HCT116 (cell line): ENCODE measurements around the gene STRAP. TPM values are rescaled to one million over a fixed set of nuclear protein-coding genes. Genes with fewer than 3 reads are reported as not detected.

Experiments used
- ATAC-seq: fragments of 200-7000 bp; cut with Tn5 transposase; 2 replicates; pipeline ENCODE4 v1.9.1; 2020; ENCODE audit warnings: mild to moderate bottlenecking, moderate library complexity
- BruUV-seq: library from RNA; stranded (reverse); fragments of 400-500 nt; replicated peaks from 2 replicates; lab custom pipeline; 2021; lab: Mats Ljungman, UMichigan
- CTCF ChIA-PET: fragments of 300-600 bp; sonication (Branson Sonifier 250); formaldehyde crosslinking; loops from one replicate; lab custom pipeline; 2021; ENCODE audit warnings: antibody characterized with exemption; lab: Charles Lee
- POLR2A ChIA-PET: fragments of 300-600, 350-600 bp; sonication (Branson Sonifier 250); formaldehyde crosslinking; loops from one replicate; lab custom pipeline; 2021; ENCODE audit warnings: antibody characterized with exemption; lab: Charles Lee
- RAD21 ChIA-PET, 2 experiments: fragments of 300-600 bp; sonication (Branson Sonifier 250); formaldehyde crosslinking; loops; one replicate each; lab custom pipeline; 2023; ENCODE audit warnings: low total read pairs in 2 of 2; ENCODE audit not compliant: uncharacterized antibody in 2 of 2, unreplicated experiment in 2 of 2, low non-redundant PET in 1 of 2; lab: Charles Lee
- DNase-seq: peaks from one replicate; pipeline ENCODE4 v3.0.0-alpha.2; 2010; ENCODE audit warnings: low read depth, low spot score
- H2AFZ ChIP-seq: fragments of 200-600 bp; shearing (Covaris generic), sonication (generic); 2 replicates; pipeline ENCODE4 v1.6.1; 2017; ENCODE audit warnings: low read depth, mixed run types, mixed read lengths, antibody characterized with exemption, low read length; ENCODE audit not compliant: poor library complexity, severe bottlenecking
- H3K27ac ChIP-seq: 2 replicates; pipeline ENCODE4 v1.5.1; 2012; ENCODE audit warnings: low read depth, low read length
- H3K27me3 ChIP-seq: fragments of 200-600 bp; sonication (generic); 2 replicates; pipeline ENCODE4 v1.6.1; 2016; ENCODE audit warnings: mixed run types, low read length, mixed read lengths; ENCODE audit not compliant: insufficient read depth
- H3K36me3 ChIP-seq, 2 experiments: fragments of 200-500 bp in 1 of 2; fragments of 200-600 bp in 1 of 2; sonication (Bioruptor generic) in 1 of 2; sonication (generic) in 1 of 2; 2 replicates each; pipeline versions ENCODE4 v1.5.1 to v1.6.1; 2014 to 2016; ENCODE audit warnings: low read length in 2 of 2, inconsistent platforms in 1 of 2, mixed read lengths in 1 of 2, mixed run types in 1 of 2; ENCODE audit not compliant: insufficient read depth in 2 of 2, control insufficient read depth in 1 of 2
- H3K4me1 ChIP-seq, 2 experiments: fragments of 200-600 bp in 1 of 2; sonication (generic) in 1 of 2; 2 replicates each; pipeline versions ENCODE4 v1.5.1 to v1.6.1; 2012 to 2017; ENCODE audit warnings: low read length in 2 of 2, inconsistent platforms in 1 of 2, mild to moderate bottlenecking in 1 of 2, mixed read lengths in 1 of 2, mixed run types in 1 of 2, moderate library complexity in 1 of 2; ENCODE audit not compliant: insufficient read depth in 2 of 2, control insufficient read depth in 1 of 2
- H3K4me2 ChIP-seq: fragments of 200-600 bp; sonication (generic); 2 replicates; pipeline ENCODE4 v1.6.1; 2017; ENCODE audit warnings: mixed run types, low read length, mixed read lengths
- H3K4me3 ChIP-seq, 2 experiments: fragments of 200-600 bp in 1 of 2; sonication (generic) in 1 of 2; replicated peaks in 1 of 2; 2 replicates each; pipeline ENCODE4 v1.5.1; 2011 to 2016; ENCODE audit warnings: low read length in 2 of 2, control low read depth in 1 of 2, low read depth in 1 of 2, mild to moderate bottlenecking in 1 of 2, mixed read lengths in 1 of 2, mixed run types in 1 of 2
- H3K79me2 ChIP-seq: fragments of 200-600 bp; sonication (generic); 2 replicates; pipeline ENCODE4 v1.6.1; 2017; ENCODE audit warnings: mild to moderate bottlenecking, mixed run types, low read length, moderate library complexity, mixed read lengths; ENCODE audit not compliant: insufficient read depth
- H3K9ac ChIP-seq: fragments of 200-600 bp; sonication (generic); 2 replicates; pipeline ENCODE4 v1.6.1; 2016; ENCODE audit warnings: low read length, mixed read lengths
- H3K9me2 ChIP-seq: fragments of 200-600 bp; sonication (generic), shearing (Covaris generic); 2 replicates; pipeline ENCODE4 v1.6.1; 2017; ENCODE audit warnings: mixed run types, mild to moderate bottlenecking, moderate library complexity; ENCODE audit not compliant: insufficient read depth
- H3K9me3 ChIP-seq, 2 experiments: fragments of 200-500 bp in 1 of 2; fragments of 200-600 bp in 1 of 2; sonication (Bioruptor generic) in 1 of 2; sonication (generic) in 1 of 2; 2 replicates each; pipeline ENCODE4 v1.6.1; 2014 to 2017; ENCODE audit warnings: low read length in 2 of 2, mixed read lengths in 2 of 2, inconsistent platforms in 1 of 2, low read depth in 1 of 2, mild to moderate bottlenecking in 1 of 2, mixed run types in 1 of 2, moderate library complexity in 1 of 2; ENCODE audit not compliant: control insufficient read depth in 1 of 2, insufficient read depth in 1 of 2
- H4K20me1 ChIP-seq: fragments of 200-600 bp; sonication (generic), shearing (Covaris generic); 2 replicates; pipeline ENCODE4 v1.6.1; 2017; ENCODE audit warnings: mixed run types, mild to moderate bottlenecking, moderate library complexity; ENCODE audit not compliant: insufficient read depth
- CTCF ChIP-seq, 3 experiments: fragments of 200-600 bp in 1 of 3; sonication (generic) in 1 of 3; IDR thresholded peaks in 2 of 3; conservative IDR thresholded peaks in 1 of 3; 2 replicates each; pipeline ENCODE4 v1.5.1; 2012 to 2017; ENCODE audit warnings: low read depth in 2 of 3, low read length in 2 of 3, antibody characterized with exemption in 1 of 3, borderline replicate concordance in 1 of 3, control low read depth in 1 of 3, mild to moderate bottlenecking in 1 of 3, mixed read lengths in 1 of 3, mixed run types in 1 of 3, moderate library complexity in 1 of 3; ENCODE audit not compliant: insufficient read depth in 1 of 3
- EGR1 ChIP-seq: IDR thresholded peaks from 2 replicates; pipeline ENCODE4 v1.6.1; 2012; ENCODE audit warnings: low read depth
- ELF1 ChIP-seq: IDR thresholded peaks from 2 replicates; pipeline ENCODE4 v1.6.1; 2012; ENCODE audit warnings: low read depth, borderline replicate concordance
- EZH2 ChIP-seq: fragments of 200-600 bp; sonication (generic); IDR thresholded peaks from 2 replicates; pipeline ENCODE4 v1.6.1; 2017; ENCODE audit warnings: antibody characterized with exemption, mixed run types
- FOSL1 ChIP-seq: IDR thresholded peaks from 2 replicates; pipeline ENCODE4 v1.6.1; 2012; ENCODE audit warnings: low read depth
- JUND ChIP-seq: IDR thresholded peaks from 2 replicates; pipeline ENCODE4 v1.6.1; 2012
- POLR2A ChIP-seq: IDR thresholded peaks from 2 replicates; pipeline ENCODE4 v1.7.0; 2011; ENCODE audit warnings: borderline replicate concordance; ENCODE audit not compliant: insufficient read depth, insufficient read length; ENCODE audit errors: extremely low read depth
- POLR2AphosphoS5 ChIP-seq: IDR thresholded peaks from 2 replicates; pipeline ENCODE4 v1.6.1; 2011; ENCODE audit warnings: mild to moderate bottlenecking, low read depth, low read length, moderate library complexity
- RAD21 ChIP-seq: IDR thresholded peaks from 2 replicates; pipeline ENCODE4 v1.6.1; 2012; ENCODE audit warnings: low read depth, mild to moderate bottlenecking
- SIN3A ChIP-seq: IDR thresholded peaks from 2 replicates; pipeline ENCODE4 v1.6.1; 2012; ENCODE audit warnings: low read depth
- ZBTB33 ChIP-seq: IDR thresholded peaks from 2 replicates; pipeline ENCODE4 v1.6.1; 2011; ENCODE audit warnings: mild to moderate bottlenecking, low read length, moderate library complexity; ENCODE audit not compliant: insufficient replicate concordance; ENCODE audit errors: extremely low read depth
- ZNF274 ChIP-seq: fragments of 200-500 bp; sonication (Bioruptor generic); IDR thresholded peaks from 2 replicates; pipeline ENCODE4 v1.6.1; 2014; ENCODE audit warnings: mild to moderate bottlenecking, low read depth, low read length, inconsistent platforms
- intact Hi-C: fragments of 100-400 bp; cut with micrococcal nuclease; formaldehyde crosslinking; loops from 2 replicates; pipeline ENCODE4 v1.10.0; 2022
- total RNA-seq: library from RNA; stranded (reverse); gene quantifications from one replicate; pipeline ENCODE4 v1.2.1, GENCODE V29; 2021; ENCODE audit not compliant: unreplicated experiment
- TF ChIP-seq, protein P1 (sequence below): IDR thresholded peaks from 2 replicates; pipeline ENCODE4 v1.6.1; 2012; ENCODE audit warnings: low read depth
- TF ChIP-seq, protein P2 (sequence below): IDR thresholded peaks from 2 replicates; pipeline ENCODE4 v1.6.1; 2012

The STRAP gene
- total RNA-seq, 1 experiment from 2014 or later, result 156 TPM

DNA sequence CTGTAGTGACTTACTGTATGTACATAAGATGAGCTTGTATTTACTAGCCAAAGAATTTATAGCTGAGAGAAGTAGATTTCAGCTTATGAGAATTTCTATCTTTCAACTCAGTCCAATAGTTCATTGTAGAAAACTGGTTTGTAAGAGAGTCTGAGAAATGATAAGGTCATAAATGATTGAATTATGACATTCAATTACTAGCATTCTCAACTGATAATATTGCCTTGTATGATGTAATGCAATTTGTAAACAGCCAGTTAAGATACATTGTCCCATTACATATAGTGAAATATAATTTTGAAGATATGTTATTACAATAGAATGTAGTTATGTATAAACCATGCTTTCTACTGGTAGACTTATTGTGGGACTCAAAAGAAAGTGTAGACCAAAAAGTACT lies 42.5 kb upstream of the STRAP start:
- Histone ChIP-seq H2AFZ (no peak overlapping the region), H3K36me3 (no peaks in the 10 kb centered on the region), H3K79me2 (no peaks in the 10 kb centered on the region), H3K9ac (no peak overlapping the region), H3K4me1 (0 out of 4 replicates have a peak, but pooled peaks cover 0 to 3% of the 10 kb centered on the region in 2 experiments), H3K27me3 (no peaks in the 10 kb centered on the region), H3K4me3 (no peak overlapping the region), H3K27ac (no peak overlapping the region), H4K20me1 (no peaks in the 10 kb centered on the region), H3K4me2 (no peak overlapping the region), H3K9me2 (no peaks in the 10 kb centered on the region), H3K9me3 (no peaks in the 10 kb centered on the region)
- intact Hi-C loops, result no loop called here
- TF ChIP-seq ELF1 (no peak), ZNF274 (no peak), POLR2AphosphoS5 (no peak), RAD21 (no peak), ZBTB33 (no peak), EZH2 (no peak), CTCF (IDR thresholded peaks at IDR 0.05 in 2 of 3, conservative IDR thresholded peaks at IDR 0.05 in 1 of 3; ENCODE audit: borderline replicate concordance in 1 of 3, insufficient read depth in 1 of 3, low read depth in 2 of 3, low read length in 2 of 3) (no peak), SIN3A (no peak), JUND (no peak), FOSL1 (no peak), EGR1 (no peak), POLR2A (no peak)
- TF ChIP-seq, protein P1, sequence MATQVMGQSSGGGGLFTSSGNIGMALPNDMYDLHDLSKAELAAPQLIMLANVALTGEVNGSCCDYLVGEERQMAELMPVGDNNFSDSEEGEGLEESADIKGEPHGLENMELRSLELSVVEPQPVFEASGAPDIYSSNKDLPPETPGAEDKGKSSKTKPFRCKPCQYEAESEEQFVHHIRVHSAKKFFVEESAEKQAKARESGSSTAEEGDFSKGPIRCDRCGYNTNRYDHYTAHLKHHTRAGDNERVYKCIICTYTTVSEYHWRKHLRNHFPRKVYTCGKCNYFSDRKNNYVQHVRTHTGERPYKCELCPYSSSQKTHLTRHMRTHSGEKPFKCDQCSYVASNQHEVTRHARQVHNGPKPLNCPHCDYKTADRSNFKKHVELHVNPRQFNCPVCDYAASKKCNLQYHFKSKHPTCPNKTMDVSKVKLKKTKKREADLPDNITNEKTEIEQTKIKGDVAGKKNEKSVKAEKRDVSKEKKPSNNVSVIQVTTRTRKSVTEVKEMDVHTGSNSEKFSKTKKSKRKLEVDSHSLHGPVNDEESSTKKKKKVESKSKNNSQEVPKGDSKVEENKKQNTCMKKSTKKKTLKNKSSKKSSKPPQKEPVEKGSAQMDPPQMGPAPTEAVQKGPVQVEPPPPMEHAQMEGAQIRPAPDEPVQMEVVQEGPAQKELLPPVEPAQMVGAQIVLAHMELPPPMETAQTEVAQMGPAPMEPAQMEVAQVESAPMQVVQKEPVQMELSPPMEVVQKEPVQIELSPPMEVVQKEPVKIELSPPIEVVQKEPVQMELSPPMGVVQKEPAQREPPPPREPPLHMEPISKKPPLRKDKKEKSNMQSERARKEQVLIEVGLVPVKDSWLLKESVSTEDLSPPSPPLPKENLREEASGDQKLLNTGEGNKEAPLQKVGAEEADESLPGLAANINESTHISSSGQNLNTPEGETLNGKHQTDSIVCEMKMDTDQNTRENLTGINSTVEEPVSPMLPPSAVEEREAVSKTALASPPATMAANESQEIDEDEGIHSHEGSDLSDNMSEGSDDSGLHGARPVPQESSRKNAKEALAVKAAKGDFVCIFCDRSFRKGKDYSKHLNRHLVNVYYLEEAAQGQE, result no peak
- TF ChIP-seq, protein P2, sequence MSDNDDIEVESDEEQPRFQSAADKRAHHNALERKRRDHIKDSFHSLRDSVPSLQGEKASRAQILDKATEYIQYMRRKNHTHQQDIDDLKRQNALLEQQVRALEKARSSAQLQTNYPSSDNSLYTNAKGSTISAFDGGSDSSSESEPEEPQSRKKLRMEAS, result no peak
- BruUV-seq, result no TSS peak
- no peak for ATAC-seq
- RAD21 ChIA-PET, result no interaction called here
- no peak for DNase-seq
- POLR2A ChIA-PET, result no interaction called here
- CTCF ChIA-PET, result no interaction called here
